H1 (cell line): ENCODE measurements around the gene DOP1B. TPM values are rescaled to one million over a fixed set of nuclear protein-coding genes. Genes with fewer than 3 reads are reported as not detected.

Experiments used
- CTCF ChIA-PET: fragments of 300-600 bp; sonication (Branson Sonifier 250); formaldehyde crosslinking; loops from one replicate; lab custom pipeline; 2021; ENCODE audit not compliant: partially characterized antibody; lab: Charles Lee
- POLR2A ChIA-PET: fragments of 300-600 bp; sonication (Branson Sonifier 250); formaldehyde crosslinking; loops from one replicate; lab custom pipeline; 2021; ENCODE audit warnings: inconsistent platforms; ENCODE audit not compliant: partially characterized antibody; lab: Charles Lee
- DNase-seq, 2 experiments: peaks; one replicate each; pipeline versions ENCODE4 v3.0.0 to v3.0.0-alpha.2; 2010 to 2022; ENCODE audit warnings: low spot score in 2 of 2, low read depth in 1 of 2, mixed read lengths in 1 of 2
- FAIRE-seq: peaks from 2 replicates; lab custom pipeline; 2011; peaks lifted over from hg19 to GRCh38; lab: Jason Lieb, UNC
- H2AFZ ChIP-seq: 2 replicates; pipeline ENCODE4 v1.8.1; 2012; ENCODE audit warnings: low read length, inconsistent platforms
- H2AK5ac ChIP-seq: 2 replicates; pipeline ENCODE4 v1.6.1; 2013; ENCODE audit warnings: low read depth, low read length
- H2BK120ac ChIP-seq: replicated peaks from 2 replicates; pipeline ENCODE3; 2013; ENCODE audit warnings: low read depth, low read length, inconsistent platforms
- H2BK12ac ChIP-seq: 2 replicates; pipeline ENCODE4 v1.6.1; 2013; ENCODE audit warnings: low read depth, low read length
- H2BK15ac ChIP-seq: 2 replicates; pipeline ENCODE4 v1.6.1; 2013; ENCODE audit warnings: low read length
- H2BK20ac ChIP-seq: 2 replicates; pipeline ENCODE4 v1.6.1; 2013; ENCODE audit warnings: low read length
- H2BK5ac ChIP-seq: 2 replicates; pipeline ENCODE4 v1.6.1; 2013; ENCODE audit warnings: low read depth, low read length
- H3K14ac ChIP-seq: 2 replicates; pipeline ENCODE4 v1.6.1; 2013; ENCODE audit warnings: inconsistent platforms; ENCODE audit not compliant: insufficient read length
- H3K18ac ChIP-seq: 2 replicates; pipeline ENCODE4 v1.6.1; 2013; ENCODE audit warnings: low read length; ENCODE audit errors: extremely low read depth
- H3K23ac ChIP-seq: 2 replicates; pipeline ENCODE4 v1.6.1; 2013; ENCODE audit warnings: inconsistent platforms; ENCODE audit not compliant: insufficient read length
- H3K23me2 ChIP-seq: 2 replicates; pipeline ENCODE4 v1.6.1; 2013; ENCODE audit warnings: low read depth, low read length
- H3K27ac ChIP-seq: 2 replicates; pipeline ENCODE4 v1.6.1; 2011; ENCODE audit warnings: low read depth, low read length, inconsistent platforms
- H3K27me3 ChIP-seq, 4 experiments: replicated peaks in 1 of 4; 1 replicate in 1 of 4; 2 replicates in 3 of 4; pipeline versions ENCODE4 v1.6.1 to v1.8.1; 2011 to 2013; ENCODE audit warnings: low read length in 3 of 4, mild to moderate bottlenecking in 3 of 4, inconsistent platforms in 2 of 4, mixed read lengths in 2 of 4, moderate library complexity in 1 of 4; ENCODE audit not compliant: control insufficient read depth in 3 of 4, insufficient read depth in 3 of 4; ENCODE audit errors: extremely low read depth in 1 of 4
- H3K36me3 ChIP-seq, 4 experiments: 2 replicates each; pipeline versions ENCODE4 v1.6.1 to v1.8.1; 2011 to 2013; ENCODE audit warnings: mild to moderate bottlenecking in 4 of 4, low read length in 3 of 4, moderate library complexity in 2 of 4, control low read depth in 1 of 4, inconsistent platforms in 1 of 4; ENCODE audit not compliant: insufficient read depth in 4 of 4, control insufficient read depth in 2 of 4
- H3K4ac ChIP-seq: replicated peaks from 2 replicates; pipeline ENCODE3; 2013; ENCODE audit warnings: low read length, low read depth, mixed read lengths, inconsistent platforms; ENCODE audit not compliant: insufficient read length
- H3K4me1 ChIP-seq, 4 experiments: replicated peaks in 1 of 4; 1 replicate in 1 of 4; 2 replicates in 3 of 4; pipeline versions ENCODE4 v1.6.1 to v1.8.1; 2011 to 2013; ENCODE audit warnings: low read length in 3 of 4, inconsistent platforms in 2 of 4, mixed read lengths in 1 of 4; ENCODE audit not compliant: insufficient read depth in 4 of 4, control insufficient read depth in 3 of 4
- H3K4me2 ChIP-seq, 2 experiments: 2 replicates each; pipeline versions ENCODE4 v1.6.1 to v1.8.1; 2011 to 2013; ENCODE audit warnings: low read depth in 2 of 2, low read length in 2 of 2, control low read depth in 1 of 2, inconsistent platforms in 1 of 2, mild to moderate bottlenecking in 1 of 2; ENCODE audit not compliant: insufficient read depth in 1 of 2
- H3K4me3 ChIP-seq, 4 experiments: fragments of 200-600, 300-600 bp in 1 of 4; sonication (generic), shearing (Covaris generic), sonication (Bioruptor Twin) in 1 of 4; 2 replicates each; pipeline versions ENCODE4 v1.5.1 to v1.8.1; 2011 to 2016; ENCODE audit warnings: low read length in 4 of 4, low read depth in 3 of 4, control low read depth in 2 of 4, inconsistent platforms in 2 of 4, mild to moderate bottlenecking in 2 of 4, mixed read lengths in 1 of 4, moderate library complexity in 1 of 4; ENCODE audit not compliant: insufficient read depth in 2 of 4; ENCODE audit errors: extremely low read depth in 1 of 4
- H3K56ac ChIP-seq: replicated peaks from 2 replicates; pipeline ENCODE3; 2013; ENCODE audit warnings: low read depth, mild to moderate bottlenecking, mixed read lengths, low read length, inconsistent platforms; ENCODE audit not compliant: insufficient read length
- H3K79me1 ChIP-seq: 2 replicates; pipeline ENCODE4 v1.6.1; 2013; ENCODE audit warnings: low read depth, low read length, control low read depth
- H3K79me2 ChIP-seq, 2 experiments: 2 replicates each; pipeline versions ENCODE4 v1.6.1 to v1.8.1; 2012 to 2013; ENCODE audit warnings: low read length in 2 of 2, mild to moderate bottlenecking in 2 of 2, inconsistent platforms in 1 of 2; ENCODE audit not compliant: insufficient read depth in 2 of 2, control insufficient read depth in 1 of 2
- H3K9ac ChIP-seq, 4 experiments: replicated peaks in 1 of 4; 1 replicate in 1 of 4; 2 replicates in 3 of 4; pipeline versions ENCODE4 v1.6.1 to v1.8.1; 2011 to 2013; ENCODE audit warnings: low read depth in 3 of 4, low read length in 3 of 4, control low read depth in 2 of 4, mild to moderate bottlenecking in 2 of 4, moderate library complexity in 2 of 4, inconsistent platforms in 1 of 4; ENCODE audit errors: extremely low read depth in 1 of 4
- H3K9me3 ChIP-seq, 2 experiments: 2 replicates each; pipeline versions ENCODE4 v1.6.1 to v1.8.1; 2012 to 2013; ENCODE audit warnings: mild to moderate bottlenecking in 2 of 2, moderate library complexity in 2 of 2, control low read depth in 1 of 2, inconsistent platforms in 1 of 2, low read depth in 1 of 2, low read length in 1 of 2, mixed read lengths in 1 of 2; ENCODE audit not compliant: insufficient read depth in 2 of 2
- H4K20me1 ChIP-seq, 2 experiments: replicated peaks in 1 of 2; 2 replicates each; pipeline versions ENCODE3 to v1.8.1; 2011 to 2013; ENCODE audit warnings: inconsistent platforms in 2 of 2, low read length in 2 of 2, mild to moderate bottlenecking in 1 of 2; ENCODE audit not compliant: insufficient read depth in 2 of 2, control insufficient read depth in 1 of 2
- H4K5ac ChIP-seq: 2 replicates; pipeline ENCODE4 v1.6.1; 2013; ENCODE audit warnings: low read length, low read depth, mixed read lengths, inconsistent platforms; ENCODE audit not compliant: insufficient read length
- H4K8ac ChIP-seq: 2 replicates; pipeline ENCODE4 v1.8.0; 2013; ENCODE audit warnings: mild to moderate bottlenecking, moderate library complexity, low read length, inconsistent platforms; ENCODE audit not compliant: insufficient read depth; ENCODE audit errors: extremely low read depth
- H4K91ac ChIP-seq: replicated peaks from 2 replicates; pipeline ENCODE3; 2013; ENCODE audit warnings: low read length, mixed read lengths, inconsistent platforms; ENCODE audit not compliant: insufficient read length
- BACH1 ChIP-seq: IDR thresholded peaks from 2 replicates; pipeline ENCODE4 v1.6.1; 2012; ENCODE audit warnings: low read length, improper control_type of control experiment
- CBX5 ChIP-seq: fragments of 300-800, 300-1000 bp; sonication (generic); IDR thresholded peaks from 2 replicates; pipeline ENCODE4 v1.7.1; 2016; ENCODE audit warnings: antibody characterized with exemption, low read length, low read depth
- JUND ChIP-seq: IDR thresholded peaks from 2 replicates; pipeline ENCODE4 v1.6.1; 2011; ENCODE audit warnings: mild to moderate bottlenecking, improper control_type of control experiment, low read length
- RNF2 ChIP-seq: fragments of 200-900, 300-1000 bp; sonication (generic); IDR thresholded peaks from 2 replicates; pipeline ENCODE4 v1.7.1; 2016; ENCODE audit warnings: borderline replicate concordance, low read depth, mild to moderate bottlenecking, antibody characterized with exemption, low read length; ENCODE audit not compliant: poor library complexity, severe bottlenecking; ENCODE audit errors: missing control alignments
- RXRA ChIP-seq: IDR thresholded peaks from 2 replicates; pipeline ENCODE4 v1.6.1; 2011; ENCODE audit warnings: low read depth, mild to moderate bottlenecking, low read length, moderate library complexity; ENCODE audit not compliant: insufficient read depth
- TAF1 ChIP-seq: IDR thresholded peaks from 2 replicates; pipeline ENCODE4 v1.6.1; 2011; ENCODE audit warnings: mild to moderate bottlenecking, low read depth, low read length
- WGBS, 2 experiments: shearing (Covaris generic) in 1 of 2; methylation state at CpG; one replicate each; pipeline versions ENCODE4 v1.1.6 to v1.1.7; 2013 to 2015; ENCODE audit warnings: low lambda C conversion rate in 2 of 2, mixed read lengths in 2 of 2, inconsistent platforms in 1 of 2, low coverage in 1 of 2, missing lambda C conversion rate in 1 of 2; ENCODE audit not compliant: insufficient replicate concordance in 2 of 2, insufficient coverage in 1 of 2, insufficient read length in 1 of 2; ENCODE audit errors: extremely low coverage in 1 of 2, missing lambda C conversion rate in 1 of 2; 5-methylcytosine and 5-hydroxymethylcytosine counted together
- polyA plus RNA-seq, 7 experiments: library from polyadenylated mRNA; depleted of rRNA in 3 of 7; stranded (reverse) in 5 of 7; unstranded in 2 of 7; fragments of >200 nt in 5 of 7; fragments of 200-250 nt in 2 of 7; gene quantifications; 1 replicate in 5 of 7; 2 replicates in 1 of 7; 4 replicates in 1 of 7; pipeline versions ENCODE4 v1.2.1 to v1.2.3, GENCODE V29; 2011 to 2013; ENCODE audit warnings: missing spikeins in 2 of 7, mixed read lengths in 2 of 7
- total RNA-seq: library from RNA; stranded (reverse); fragmentation: NEBNext Ultra II Directional; extraction: Animal tissue kit (Norgen Biotek cat#: 25700); gene quantifications from 2 replicates; pipeline ENCODE4 v1.2.1, GENCODE V29; 2021

The DOP1B gene
- total and polyA plus RNA-seq, 2 of the 8 experiments (the other 6 are each of a cell fraction or from before 2014, with no cell fraction given), result 2.8 to 9.9 TPM

DNA sequence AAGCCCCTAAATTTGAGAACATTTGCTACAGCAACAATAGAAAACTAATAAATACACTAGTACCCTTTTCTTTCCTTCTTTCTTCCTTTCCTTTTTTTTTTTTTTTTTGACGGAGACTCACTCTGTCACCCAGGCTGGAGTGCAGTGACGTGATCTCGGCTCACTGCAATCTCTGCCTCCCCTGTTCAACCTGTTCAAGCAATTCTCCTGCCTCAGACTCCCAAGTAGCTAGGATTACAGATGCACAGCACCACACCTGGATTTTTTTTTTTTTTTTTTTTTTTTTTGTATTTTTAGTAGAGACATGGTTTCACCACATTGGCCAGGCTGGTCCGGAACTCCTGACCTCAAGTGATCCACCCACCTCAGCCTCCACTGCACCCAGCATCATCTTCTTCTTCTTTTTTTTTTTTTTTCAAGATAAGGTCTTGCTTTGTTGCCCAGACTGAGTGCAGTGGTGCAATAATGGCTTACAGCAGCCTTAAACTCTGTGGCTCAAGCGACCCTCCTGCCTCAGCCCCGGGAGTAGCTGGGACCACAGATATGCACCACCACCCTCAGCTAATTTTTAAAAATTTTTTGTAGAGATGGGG lies 41.4 kb upstream of the DOP1B start:
- no peak for TF ChIP-seq TAF1
- no peak for TF ChIP-seq BACH1
- no peak for TF ChIP-seq RNF2
- no peak for TF ChIP-seq CBX5
- TF ChIP-seq RXRA, result no peak
- TF ChIP-seq JUND, result no peak
- H4K5ac ChIP-seq, result no peak overlapping the region
- 91% methylated on average over 4 of the region's 6 CpGs; no CpG with 5 or more reads in 1 of the 2 experiments for WGBS, 2 experiments
- no peak overlapping the region for H3K27ac ChIP-seq
- no peak overlapping the region for H3K4me3 ChIP-seq
- no peak overlapping the region for H2BK12ac ChIP-seq
- no peak overlapping the region for H2AK5ac ChIP-seq
- H4K20me1 ChIP-seq, result no peaks in the 10 kb centered on the region
- no peaks in the 10 kb centered on the region; the same call in 1 of the 2 replicates for H3K23me2 ChIP-seq
- H3K79me2 ChIP-seq, result no peaks in the 10 kb centered on the region
- no peak for FAIRE-seq
- peaks cover 3 to 9% (median 6%) of the 10 kb centered on the region in 4 experiments; a peak in 6 of 8 replicates for H3K36me3 ChIP-seq
- no peak for DNase-seq
- no peak overlapping the region for H3K4me2 ChIP-seq
- H3K79me1 ChIP-seq, result no peaks in the 10 kb centered on the region
- no peak overlapping the region for H2BK15ac ChIP-seq
- H3K18ac ChIP-seq, result no peak overlapping the region
- H4K8ac ChIP-seq, result no peak overlapping the region
- ChIA-PET POLR2A (interaction anchor here (1.4 to 2.7 kb wide), 2 partner anchors 15 to 22 kb away, joined by 3 to 9 read pairs; no protein-coding TSS in a partner anchor), CTCF (interaction anchor here (1.1 to 5.7 kb wide), 4 partner anchors 10 to 79 kb away, joined by 3 to 35 read pairs (median 4); no protein-coding TSS in a partner anchor)
- no peak overlapping the region for H3K4ac ChIP-seq
- H2BK5ac ChIP-seq, result no peak overlapping the region
- H3K56ac ChIP-seq, result no peak overlapping the region
- peaks cover 3 to 8% of the 10 kb centered on the region in 2 experiments; a peak in 1 of 4 replicates for H3K9me3 ChIP-seq
- H4K91ac ChIP-seq, result no peak overlapping the region
- no peak overlapping the region for H3K23ac ChIP-seq
- no peak overlapping the region for H3K9ac ChIP-seq
- H2AFZ ChIP-seq, result no peak overlapping the region
- no peak overlapping the region for H3K14ac ChIP-seq
- no peak overlapping the region for H2BK120ac ChIP-seq
- H3K4me1 ChIP-seq, result peaks cover 0 to 10% (median 5%) of the 10 kb centered on the region in 4 experiments; a peak in 6 of 7 replicates
- no peak overlapping the region for H2BK20ac ChIP-seq
- H3K27me3 ChIP-seq, result no peaks in the 10 kb centered on the region
